ENCODE data around the gene OR7G2. TPM values are rescaled to one million over a fixed set of nuclear protein-coding genes. Genes with fewer than 3 reads are reported as not detected.
"Not testable (repeated sequence)": the region's sequence is repeated elsewhere in the genome, so short reads cannot be mapped to it uniquely, and the experiment has no call there.

Gene OR7G2
- total RNA-seq, 4 donors from 2014 or later, result not detected

- H3K9me3 ChIP-seq, result no peaks in the 10 kb centered on the region
- peaks cover 0 to 7% (median 0%) of the 10 kb centered on the region in 4 donors for H3K4me1 ChIP-seq
- 54 to 59% methylated on average over 10 of the region's 10 CpGs for WGBS, 2 donors
- H3K27me3 ChIP-seq, result no peaks in the 10 kb centered on the region
- H3K4me3 ChIP-seq, result no peak overlapping the region
- H3K36me3 ChIP-seq, result no peaks in the 10 kb centered on the region
- TF ChIP-seq CTCF (IDR thresholded peaks at IDR 0.05) (no peak), EP300 (IDR thresholded peaks at IDR 0.05) (no peak), POLR2A (IDR thresholded peaks at IDR 0.05) (no peak)
- no peak for DNase-seq (ENCODE audit: low spot score in 2 of 2)
- H3K27ac ChIP-seq, result no peak overlapping the region
These were observed 30.4 kb downstream of the OR7G2 start for GRCh38 chr19:9076901-9077300.

- no peaks in the 10 kb centered on the region for H3K36me3 ChIP-seq
- DNase-seq (ENCODE audit: low spot score in 2 of 2), result peak; percentile 30 to 59
- H3K27ac ChIP-seq, result no peak overlapping the region
- TF ChIP-seq EP300 (IDR thresholded peaks at IDR 0.05) (no peak), CTCF (IDR thresholded peaks at IDR 0.05) (no peak), POLR2A (IDR thresholded peaks at IDR 0.05) (no peak)
- 14 to 23% methylated on average over 16 of the region's 16 CpGs for WGBS, 2 donors
- H3K27me3 ChIP-seq, result no peaks in the 10 kb centered on the region
- H3K4me3 ChIP-seq, result no peak overlapping the region
- no peaks in the 10 kb centered on the region for H3K9me3 ChIP-seq
- peaks cover 0 to 7% (median 0%) of the 10 kb centered on the region in 4 donors for H3K4me1 ChIP-seq
These were observed 32.0 kb downstream of the OR7G2 start for GRCh38 chr19:9075064-9075949.

GRCh38 chr19:9073806-9074205 lies 33.5 kb downstream of the OR7G2 start:
- DNase-seq (ENCODE audit: low spot score in 2 of 2), result no peak
- no peaks in the 10 kb centered on the region for H3K36me3 ChIP-seq
- H3K27ac ChIP-seq, result no peak overlapping the region
- no peaks in the 10 kb centered on the region for H3K27me3 ChIP-seq
- no peak for TF ChIP-seq EP300 (IDR thresholded peaks at IDR 0.05)
- no peak for TF ChIP-seq POLR2A (IDR thresholded peaks at IDR 0.05)
- TF ChIP-seq CTCF (IDR thresholded peaks at IDR 0.05), result no peak
- peaks cover 0 to 7% (median 0%) of the 10 kb centered on the region in 4 donors for H3K4me1 ChIP-seq
- WGBS, 2 donors, result 42 to 56% methylated on average over 6 of the region's 6 CpGs
- H3K4me3 ChIP-seq, result no peak overlapping the region
- H3K9me3 ChIP-seq, result no peaks in the 10 kb centered on the region

- H3K27ac ChIP-seq; DNase-seq (ENCODE audit: low spot score in 2 of 2): not testable (repeated sequence)
- 88 to 93% methylated on average over 6 of the region's 6 CpGs for WGBS, 2 donors
These were observed 35.6 kb downstream of the OR7G2 start for GRCh38 chr19:9071720-9072119.

GRCh38 chr19:9070066-9070465 lies 37.2 kb downstream of the OR7G2 start:
- H3K9me3 ChIP-seq, result no peaks in the 10 kb centered on the region
- no peak for TF ChIP-seq CTCF (IDR thresholded peaks at IDR 0.05)
- no peak for TF ChIP-seq EP300 (IDR thresholded peaks at IDR 0.05)
- TF ChIP-seq POLR2A (IDR thresholded peaks at IDR 0.05), result no peak
- 28 to 33% methylated on average over 5 of the region's 5 CpGs for WGBS, 2 donors

More at GRCh38 chr19:9071720-9072119, 35.6 kb downstream of the OR7G2 start:
- not testable (repeated sequence) for H3K4me3 ChIP-seq, H3K36me3 ChIP-seq, H3K9me3 ChIP-seq, H3K4me1 ChIP-seq, H3K27me3 ChIP-seq

More at GRCh38 chr19:9070066-9070465, 37.2 kb downstream of the OR7G2 start:
- H3K27me3 ChIP-seq, result no peaks in the 10 kb centered on the region
- no peak overlapping the region for H3K4me3 ChIP-seq
- H3K27ac ChIP-seq, result no peak overlapping the region
- DNase-seq (ENCODE audit: low spot score in 2 of 2), result no peak
- H3K4me1 ChIP-seq, result peaks cover 0 to 2% (median 0%) of the 10 kb centered on the region in 4 donors
- no peaks in the 10 kb centered on the region for H3K36me3 ChIP-seq
